Stimulated activated CD8-positive, alpha-beta memory T cell treated with anti-CD3 and anti-CD28 coated beads, Interleukin-12 subunit alpha, Interleukin-12 subunit beta, amount 100 ng/mL, for 24 hours (primary cell): ENCODE results near the gene MGAT4B.

ENCODE experiments used
- DNase-seq: peaks from one replicate; pipeline ENCODE4 v3.0.0-alpha.2; 2020; ENCODE audit errors: extremely low read depth

The MGAT4B gene

GRCh38 chr5:179812135-179812825 lies 5.6 kb upstream of the MGAT4B start:
- no peak for DNase-seq

- no peak for DNase-seq
These were observed 977 bp downstream of the MGAT4B start for GRCh38 chr5:179805529-179806249.

- DNase-seq: no peak
These were observed 1.6 kb downstream of the MGAT4B start for GRCh38 chr5:179805070-179805528.

- no peak for DNase-seq
These were observed 2.1 kb downstream of the MGAT4B start for GRCh38 chr5:179804555-179804947.

- DNase-seq: no peak
These were observed 2.8 kb downstream of the MGAT4B start for GRCh38 chr5:179803651-179804554.

- DNase-seq: no peak
These were observed 3.6 kb downstream of the MGAT4B start for GRCh38 chr5:179802950-179803562.

GRCh38 chr5:179802207-179802883 lies 4.3 kb downstream of the MGAT4B start:
- DNase-seq: no peak

GRCh38 chr5:179801304-179802206 lies 5.1 kb downstream of the MGAT4B start:
- DNase-seq: no peak

GRCh38 chr5:179800696-179801201 lies 5.9 kb downstream of the MGAT4B start:
- no peak for DNase-seq

GRCh38 chr5:179800071-179800695 lies 6.5 kb downstream of the MGAT4B start:
- DNase-seq: no peak

GRCh38 chr5:179799644-179799973 lies 7.1 kb downstream of the MGAT4B start:
- no peak for DNase-seq

- no peak for DNase-seq
These were observed 7.7 kb downstream of the MGAT4B start for GRCh38 chr5:179798771-179799643.

- no peak for DNase-seq
These were observed 8.4 kb downstream of the MGAT4B start for GRCh38 chr5:179798144-179798770.

GRCh38 chr5:179797741-179798140 lies 8.9 kb downstream of the MGAT4B start:
- no peak for DNase-seq

GRCh38 chr5:179796877-179797608 lies 9.6 kb downstream of the MGAT4B start:
- no peak for DNase-seq

GRCh38 chr5:179795863-179796833 lies 10.5 kb downstream of the MGAT4B start:
- no peak for DNase-seq
